Stimulated activated CD8-positive, alpha-beta memory T cell treated with anti-CD3 and anti-CD28 coated beads, Interleukin-15, amount 100 ng/mL, for 24 hours (primary cell): Measurements from ENCODE around the gene ANKRD23.
A peak's percentile ranks its signal among the peaks of the same experiment; 100 is the strongest.
"Not testable (repeated sequence)": the region's sequence is repeated elsewhere in the genome, so short reads cannot be mapped to it uniquely, and the experiment has no call there.

Experiments used
- DNase-seq: peaks from one replicate; pipeline ENCODE4 v3.0.0-alpha.2; 2020; ENCODE audit warnings: low read depth

ANKRD23 gene

DNA sequence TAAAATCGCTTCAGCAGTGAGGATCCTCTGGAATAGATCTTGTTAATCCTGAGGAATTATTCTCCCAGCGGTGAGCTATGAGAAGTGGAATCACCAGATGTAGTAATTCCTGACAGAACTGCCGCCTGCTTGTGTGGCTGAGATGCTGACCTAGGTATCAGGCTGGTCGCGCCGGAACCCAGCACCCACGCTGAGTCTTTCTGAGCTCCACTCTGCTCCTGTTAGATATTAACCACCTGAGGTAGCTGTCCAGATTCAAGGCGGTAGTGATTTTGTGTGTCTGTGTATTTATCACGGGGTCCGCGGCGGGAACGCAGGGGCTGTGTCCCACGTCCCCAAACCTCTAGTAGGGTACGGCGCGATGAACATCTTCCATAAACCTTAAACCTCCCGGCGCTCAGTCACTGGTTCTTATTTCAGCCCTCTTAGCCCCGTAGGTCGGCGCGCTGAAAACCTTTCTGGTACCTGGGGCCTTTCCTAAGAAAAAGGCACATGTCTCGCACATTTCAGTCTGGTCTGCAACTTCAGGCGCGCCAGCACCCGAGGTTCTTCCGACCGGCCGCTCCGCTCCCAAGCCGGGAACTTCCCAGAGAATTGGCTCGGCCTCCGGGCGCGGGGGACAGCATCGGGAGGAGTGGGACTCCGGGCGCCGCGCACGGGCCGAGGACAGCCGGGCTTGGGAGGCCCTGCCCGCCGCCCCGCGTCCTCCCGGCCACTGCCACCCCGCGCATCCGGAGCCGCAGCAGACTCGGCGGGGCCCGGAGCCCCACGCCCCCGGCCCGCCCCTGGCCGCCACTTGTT lies 28.3 kb downstream of the ANKRD23 start:
- no peak for DNase-seq

DNA sequence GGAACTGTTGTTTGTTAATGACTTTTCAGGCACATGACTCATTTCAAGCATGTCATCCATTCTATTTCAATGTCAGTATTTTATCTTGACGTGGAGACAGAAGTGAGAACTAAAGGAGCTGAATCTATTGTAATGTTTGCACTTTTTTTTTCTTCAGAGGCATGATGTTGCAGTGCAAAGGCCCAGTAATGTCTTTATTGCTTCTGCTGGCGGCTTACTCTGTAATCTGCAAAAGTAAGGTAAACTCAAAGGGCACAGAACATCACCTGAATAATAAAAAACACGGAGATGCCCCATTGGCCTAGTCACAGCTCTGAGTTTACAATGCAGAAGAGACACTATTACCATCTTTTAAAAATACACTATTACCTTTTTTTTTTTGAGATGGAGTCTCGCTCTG lies 30.2 kb downstream of the ANKRD23 start:
- no peak for DNase-seq

DNA sequence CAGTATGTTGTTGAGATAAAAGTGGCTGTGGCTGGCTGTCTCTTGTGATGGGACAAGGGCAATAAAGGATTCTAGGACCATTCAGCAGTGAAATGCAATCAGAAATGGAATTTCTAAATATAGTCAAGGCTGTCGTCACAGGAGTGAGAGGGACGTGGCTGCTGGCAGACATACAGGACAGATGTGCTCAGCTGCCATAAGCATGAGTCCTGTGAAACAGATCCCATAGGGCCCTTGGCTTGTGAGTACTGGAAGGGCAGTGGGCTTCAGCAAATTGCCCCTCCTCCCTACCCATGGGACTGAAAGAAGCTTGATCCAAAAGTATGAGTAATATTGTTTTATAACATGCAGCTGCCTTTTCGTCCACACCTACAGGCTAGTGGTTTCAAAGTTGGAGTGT lies 31.9 kb downstream of the ANKRD23 start:
- no peak for DNase-seq

DNA sequence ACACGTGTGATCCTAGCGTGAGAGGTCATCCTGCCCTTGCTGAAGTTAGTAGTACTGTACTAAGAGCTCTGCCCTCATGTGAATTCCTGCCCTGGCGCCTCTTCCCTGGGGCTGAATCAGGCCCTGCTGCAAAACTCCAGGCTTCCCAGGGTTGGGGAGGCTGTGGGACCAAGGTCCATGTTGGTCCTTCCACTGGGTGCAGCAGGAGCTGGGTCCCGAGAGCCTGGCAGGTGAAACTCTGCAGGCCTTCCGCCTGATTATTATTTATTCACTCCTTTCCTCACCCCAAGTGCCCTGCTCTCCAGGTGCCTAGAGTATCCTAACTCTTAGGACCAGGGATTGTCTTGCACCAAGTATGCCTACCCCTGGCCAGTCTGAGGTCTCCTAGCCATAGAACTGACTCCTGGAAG lies 33.0 kb downstream of the ANKRD23 start:
- no peak for DNase-seq

DNA sequence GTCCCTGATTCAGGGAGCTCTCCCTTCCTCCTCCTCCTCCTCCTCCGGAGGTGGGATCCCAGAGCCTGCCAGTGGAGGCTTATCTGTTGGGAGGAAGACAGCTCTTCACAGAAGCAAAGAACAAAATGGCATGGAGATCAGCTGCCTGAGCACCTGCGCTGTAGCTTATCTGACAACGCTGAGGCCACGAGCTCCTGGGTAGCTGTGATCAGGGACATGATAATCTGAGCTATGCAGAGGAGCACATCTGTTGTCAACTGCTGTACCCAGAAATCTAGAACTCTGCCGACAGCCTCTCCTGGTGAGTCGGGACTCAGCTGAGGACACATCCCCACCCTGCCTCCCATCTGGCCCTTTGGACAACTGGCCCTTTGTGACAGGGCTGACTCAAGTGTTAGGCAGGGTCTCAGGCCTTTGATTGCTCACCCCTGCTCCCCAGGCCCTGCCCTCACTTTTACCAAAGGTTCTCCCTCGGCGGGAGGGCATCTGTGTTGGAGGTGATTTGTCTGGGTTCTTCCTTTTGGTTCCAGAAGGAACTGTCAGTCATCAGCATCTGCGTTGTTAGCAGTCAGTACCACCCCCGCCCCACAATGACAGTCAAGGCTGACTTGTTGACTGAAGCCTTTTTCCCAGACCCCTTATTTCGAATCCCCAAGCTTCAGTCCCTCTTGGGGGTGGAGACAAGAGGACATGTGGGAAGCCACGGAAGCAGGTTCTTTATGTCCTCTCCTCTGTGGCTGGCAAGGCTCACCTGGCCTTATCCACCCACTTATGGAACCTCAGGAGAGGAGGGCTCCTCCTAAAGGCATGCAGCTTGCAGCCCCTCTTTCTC lies 33.7 kb downstream of the ANKRD23 start:
- no peak for DNase-seq

DNA sequence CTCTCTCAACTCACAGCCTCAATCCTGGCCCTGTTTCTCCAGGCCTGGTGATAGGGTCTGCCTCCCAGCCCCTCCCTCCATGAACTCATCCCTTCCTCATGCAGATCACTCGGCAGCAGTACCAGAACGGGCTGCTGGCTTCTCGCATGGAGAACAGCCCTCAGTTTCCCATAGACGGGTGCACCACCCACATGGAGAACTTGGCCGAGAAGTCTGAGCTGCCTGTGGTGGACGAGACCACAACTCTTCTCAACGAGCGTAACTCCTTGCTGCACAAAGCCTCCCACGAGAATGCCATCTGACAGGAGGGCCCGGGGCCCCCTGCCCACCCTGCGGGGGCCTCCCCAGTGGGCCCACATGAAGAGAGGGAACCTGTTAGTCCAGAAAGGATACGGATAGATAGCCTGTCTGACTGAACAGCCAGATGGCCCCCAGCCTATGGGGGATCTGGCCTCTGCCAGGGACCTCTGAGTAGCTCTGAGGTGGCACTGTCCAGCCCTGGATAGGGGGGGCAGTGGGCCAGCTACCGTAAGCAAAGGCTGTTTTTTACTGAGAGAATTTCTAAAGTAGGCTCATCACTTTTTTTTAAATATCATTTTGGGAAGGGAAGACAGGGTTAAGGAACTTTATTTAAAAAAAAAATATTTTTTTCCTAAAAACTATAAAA lies 34.5 kb downstream of the ANKRD23 start:
- no peak for DNase-seq

DNA sequence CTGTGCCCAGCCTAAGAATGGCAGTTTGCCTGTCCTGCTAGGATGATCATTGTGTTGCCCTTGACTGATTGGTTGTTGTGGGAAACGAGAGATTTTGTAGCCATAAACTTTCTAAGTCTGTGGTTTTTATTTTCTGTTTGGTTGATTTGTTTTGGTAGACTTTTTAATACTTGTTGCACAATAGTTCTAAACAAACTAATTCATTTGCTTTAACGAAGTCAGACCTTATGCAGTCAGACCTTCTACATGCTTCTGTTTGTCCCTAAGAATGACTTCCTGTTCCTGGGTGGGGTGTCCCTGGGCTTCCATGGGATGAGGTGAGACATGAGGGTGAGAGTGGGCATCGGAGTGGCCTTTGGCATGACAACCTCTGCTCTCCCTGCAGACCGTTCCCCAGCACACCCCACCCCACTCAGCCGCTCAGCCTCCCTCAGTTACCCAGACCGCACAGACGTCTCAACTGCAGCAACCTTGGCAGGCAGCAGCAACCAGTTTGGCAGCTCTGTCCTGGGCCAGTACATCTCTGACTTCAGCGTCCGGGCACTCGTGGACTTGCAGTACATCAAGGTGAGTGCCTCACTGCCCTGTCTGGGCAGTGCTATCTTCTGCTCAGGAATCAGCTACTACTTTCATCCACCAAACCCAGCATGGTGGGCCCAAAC lies 35.5 kb downstream of the ANKRD23 start:
- no peak for DNase-seq

DNA sequence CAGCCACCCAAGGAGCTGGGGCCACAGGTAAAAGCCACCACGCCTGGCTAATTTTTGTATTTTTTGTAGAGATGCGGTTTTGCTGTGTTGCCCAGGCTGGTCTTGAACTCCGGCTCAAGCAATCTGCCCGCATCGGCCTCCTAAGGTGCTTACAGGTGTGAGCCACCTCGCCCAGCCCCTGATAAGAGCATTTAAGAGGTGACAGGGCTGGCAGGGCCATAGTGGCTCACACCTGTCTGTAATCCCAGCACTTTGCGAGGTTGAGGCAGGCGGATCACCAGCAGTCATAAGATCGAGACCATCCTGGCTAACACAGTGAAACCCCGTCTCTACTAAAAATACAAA lies 36.7 kb downstream of the ANKRD23 start:
- no peak for DNase-seq

DNA sequence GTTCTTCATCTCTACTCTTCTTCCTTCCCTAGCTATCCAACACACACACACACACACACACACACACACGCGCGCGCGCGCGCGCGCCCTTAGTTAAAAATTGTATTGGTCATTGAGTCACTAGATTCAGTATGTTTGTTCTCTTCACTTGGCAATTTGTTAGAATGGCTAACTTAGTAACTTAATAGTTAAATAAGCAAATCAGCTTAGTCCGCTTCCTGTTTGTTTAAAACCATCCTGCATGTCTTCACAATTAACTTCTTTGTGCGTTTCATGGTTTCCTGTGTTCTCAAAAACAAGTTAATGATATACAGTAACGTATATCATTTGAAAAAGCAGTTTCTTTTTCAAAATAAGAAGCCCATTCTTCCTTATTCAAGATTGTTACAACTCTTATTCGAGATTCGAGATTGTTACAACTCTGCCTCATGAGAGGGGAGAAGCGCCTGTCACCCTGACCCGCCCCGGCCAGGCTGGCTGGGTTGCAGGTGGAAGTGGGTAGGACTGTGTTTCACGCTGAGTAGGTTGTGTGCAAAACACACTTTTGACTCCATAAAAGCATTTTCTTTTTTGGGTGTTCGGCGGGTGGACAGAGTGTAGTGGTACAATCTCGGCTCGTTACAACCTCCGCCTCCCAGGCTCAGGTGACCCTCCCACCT lies 37.2 kb downstream of the ANKRD23 start:
- DNase-seq, result no peak

DNA sequence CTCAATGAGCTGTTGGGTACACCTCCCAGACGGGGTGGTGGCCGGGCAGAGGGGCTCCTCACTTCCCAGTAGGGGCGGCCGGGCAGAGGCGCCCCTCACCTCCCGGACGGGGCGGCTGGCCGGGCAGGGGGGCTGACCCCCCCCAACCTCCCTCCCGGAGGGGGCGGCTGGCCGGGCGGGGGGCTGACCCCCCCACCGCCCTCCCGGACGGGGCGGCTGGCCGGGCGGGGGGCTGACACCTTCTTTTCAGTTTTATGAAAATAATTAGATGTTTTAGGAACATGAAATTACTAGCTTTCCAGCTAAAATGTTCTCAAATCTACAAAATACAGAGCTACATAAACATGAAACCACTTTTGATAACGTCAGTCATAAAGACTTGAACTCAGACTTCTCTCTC lies 37.9 kb downstream of the ANKRD23 start:
- not testable (repeated sequence) for DNase-seq

DNA sequence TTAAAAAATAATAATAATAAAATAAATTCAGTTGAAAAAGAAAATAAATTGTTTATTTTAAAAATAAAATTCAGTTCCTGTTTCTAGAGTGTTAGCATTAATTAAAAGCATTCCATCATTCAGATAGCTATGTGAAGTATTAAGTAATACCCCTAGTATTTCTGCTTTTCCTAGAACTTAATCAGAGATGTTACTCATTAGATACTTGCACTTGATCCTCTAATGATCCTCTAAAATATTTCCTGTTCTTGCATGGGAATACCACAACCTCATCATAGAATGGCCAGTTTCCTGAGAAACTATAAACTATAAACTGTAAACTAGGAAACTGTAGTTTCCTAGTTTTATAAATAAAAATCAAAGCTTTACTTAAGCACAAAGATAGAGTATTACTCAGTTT lies 38.8 kb downstream of the ANKRD23 start:
- no peak for DNase-seq

DNA sequence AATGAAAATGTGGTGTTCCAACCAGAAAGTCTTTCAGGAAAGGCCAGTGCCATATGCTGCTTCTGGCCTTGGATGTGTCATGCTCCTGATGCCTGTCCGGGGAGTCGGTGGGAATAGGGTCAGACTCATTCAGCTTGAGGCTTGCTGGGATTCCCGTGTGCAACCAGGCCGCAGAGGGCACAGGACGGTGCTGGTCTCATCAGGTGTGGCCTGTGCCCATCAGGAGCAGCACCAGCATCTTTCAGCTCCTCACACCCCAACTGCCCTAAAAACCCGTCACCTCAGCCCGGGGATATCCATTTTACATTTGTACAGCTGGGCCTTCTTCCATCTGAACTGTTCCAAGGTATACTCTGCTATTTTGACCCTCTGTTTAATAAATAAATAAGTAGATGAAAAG lies 41.1 kb downstream of the ANKRD23 start:
- no peak for DNase-seq

DNA sequence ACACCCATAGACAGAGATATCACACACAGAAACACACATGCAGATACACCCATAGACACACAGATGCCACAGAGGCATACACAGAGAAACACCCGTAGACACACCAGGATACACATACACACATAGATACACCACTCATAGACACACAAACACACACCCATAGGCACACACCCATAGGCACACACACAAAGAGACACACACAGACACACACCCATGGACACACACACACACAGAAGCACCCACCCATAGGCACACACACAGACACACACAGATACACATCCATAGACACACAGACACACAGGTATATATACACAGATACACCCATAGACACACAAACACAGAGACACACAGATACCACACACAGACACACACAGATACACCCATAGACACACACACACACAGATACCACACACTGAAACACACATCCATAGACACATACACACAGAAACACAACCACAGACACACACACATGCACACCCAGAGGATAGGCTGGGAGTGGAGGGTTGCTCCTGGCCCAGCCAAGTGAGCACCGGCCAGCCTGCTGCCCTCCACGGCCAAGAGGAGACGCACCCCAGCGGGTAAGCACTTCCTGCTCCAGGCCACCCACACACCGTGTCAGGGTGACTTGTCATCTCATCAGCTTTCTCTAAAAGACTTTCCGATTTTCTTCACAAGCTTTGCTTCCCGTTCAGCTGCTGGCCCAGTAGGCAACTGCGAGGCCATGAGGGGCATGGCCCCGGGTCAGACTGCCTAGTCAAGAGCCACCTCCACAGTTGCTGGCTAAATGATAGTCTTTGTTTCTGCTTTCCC lies 41.8 kb downstream of the ANKRD23 start:
- DNase-seq, result no peak

DNA sequence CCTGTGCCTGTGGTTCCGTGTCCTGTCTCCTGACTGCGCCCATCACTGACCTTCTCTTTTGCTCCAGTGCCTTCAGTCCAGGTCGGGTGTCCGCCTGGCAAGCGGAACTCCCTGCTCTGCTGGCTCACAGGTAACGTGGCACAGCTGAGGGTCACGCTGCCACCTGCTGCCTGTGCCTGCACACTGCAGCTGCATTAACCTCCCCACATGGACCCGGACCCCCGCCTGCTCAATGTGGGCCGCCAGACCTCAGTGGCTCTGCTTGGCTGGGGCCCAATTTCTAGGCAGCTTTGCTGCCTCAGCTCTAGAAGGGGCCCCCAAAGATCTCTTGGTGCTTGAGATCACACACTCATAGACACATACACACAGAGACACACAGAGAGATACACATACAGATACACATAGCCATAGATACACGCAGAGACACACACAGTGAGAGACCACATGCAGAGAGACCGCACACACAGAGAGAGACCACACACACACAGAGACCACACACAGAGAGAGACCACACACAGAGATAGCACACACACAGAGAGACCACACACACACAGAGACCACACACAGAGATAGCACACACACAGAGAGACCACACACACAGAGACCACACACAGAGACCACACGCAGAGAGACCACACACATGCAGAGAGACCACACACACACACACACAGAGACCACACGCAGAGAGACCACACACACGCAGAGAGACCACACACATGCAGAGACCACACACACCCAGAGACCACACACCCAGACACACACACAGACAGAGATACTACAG lies 42.6 kb downstream of the ANKRD23 start:
- DNase-seq, result peak; percentile 35

DNA sequence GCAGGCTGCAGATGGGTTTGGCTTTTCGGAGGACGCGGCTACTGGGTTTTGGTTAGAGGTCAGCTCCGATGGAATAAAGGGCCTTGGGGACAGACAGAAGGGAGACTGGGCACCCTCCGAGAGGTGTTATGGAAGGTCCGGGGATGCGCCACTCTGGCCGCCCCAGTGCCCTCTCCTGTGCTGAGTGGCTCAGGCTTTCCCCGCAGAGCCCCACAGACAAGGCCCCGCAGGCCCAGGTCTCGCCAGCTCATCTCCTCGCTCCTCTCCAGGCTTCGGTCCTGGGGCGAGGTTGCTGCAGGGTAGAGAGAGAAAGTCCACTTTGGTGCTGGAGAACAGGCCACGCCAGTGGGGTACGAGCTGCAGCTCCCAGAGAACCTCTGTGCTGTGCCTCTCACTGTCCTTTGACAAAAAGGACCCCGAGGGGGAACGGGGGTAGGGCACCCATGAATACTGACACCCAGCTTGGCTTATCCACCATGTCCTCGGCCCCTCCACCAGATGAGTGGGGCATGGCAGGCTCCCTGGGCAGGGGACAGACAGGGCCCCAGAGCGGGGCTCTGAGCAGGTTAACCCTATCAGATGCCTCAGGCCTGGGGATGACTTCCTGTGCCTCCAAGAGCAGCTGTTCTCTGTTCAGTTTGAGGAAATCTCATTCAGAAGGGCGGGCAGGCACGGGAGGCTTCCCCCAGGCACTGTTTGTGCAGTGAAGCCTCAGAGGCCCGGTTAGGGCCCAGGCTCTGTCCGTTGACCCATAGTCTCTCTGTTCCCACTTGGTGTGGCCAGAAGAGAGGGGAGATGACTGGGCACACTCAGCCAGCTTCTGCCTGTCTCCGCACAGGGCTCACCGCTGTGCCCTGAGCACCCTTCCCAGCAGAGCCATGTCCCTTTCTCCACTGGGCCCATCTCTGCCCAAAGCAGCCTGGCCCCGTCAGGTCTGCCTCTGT lies 43.5 kb downstream of the ANKRD23 start:
- DNase-seq, result no peak

DNA sequence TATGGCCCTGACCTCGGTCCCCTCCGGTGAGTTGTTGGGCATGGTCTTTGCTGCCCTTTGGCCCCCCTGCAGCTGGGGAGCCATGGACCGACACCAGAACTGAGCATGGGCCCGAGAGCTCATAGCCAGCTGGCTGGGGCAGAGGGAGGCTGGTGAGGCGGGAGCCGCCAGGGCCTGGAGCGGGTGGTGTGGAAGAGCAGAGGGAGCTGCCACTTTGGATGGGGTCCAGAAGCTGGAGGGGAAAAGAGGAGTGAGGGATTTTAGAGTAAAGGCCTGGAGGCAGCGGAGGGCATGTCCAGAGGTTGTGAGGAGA lies 44.2 kb downstream of the ANKRD23 start:
- no peak for DNase-seq

DNA sequence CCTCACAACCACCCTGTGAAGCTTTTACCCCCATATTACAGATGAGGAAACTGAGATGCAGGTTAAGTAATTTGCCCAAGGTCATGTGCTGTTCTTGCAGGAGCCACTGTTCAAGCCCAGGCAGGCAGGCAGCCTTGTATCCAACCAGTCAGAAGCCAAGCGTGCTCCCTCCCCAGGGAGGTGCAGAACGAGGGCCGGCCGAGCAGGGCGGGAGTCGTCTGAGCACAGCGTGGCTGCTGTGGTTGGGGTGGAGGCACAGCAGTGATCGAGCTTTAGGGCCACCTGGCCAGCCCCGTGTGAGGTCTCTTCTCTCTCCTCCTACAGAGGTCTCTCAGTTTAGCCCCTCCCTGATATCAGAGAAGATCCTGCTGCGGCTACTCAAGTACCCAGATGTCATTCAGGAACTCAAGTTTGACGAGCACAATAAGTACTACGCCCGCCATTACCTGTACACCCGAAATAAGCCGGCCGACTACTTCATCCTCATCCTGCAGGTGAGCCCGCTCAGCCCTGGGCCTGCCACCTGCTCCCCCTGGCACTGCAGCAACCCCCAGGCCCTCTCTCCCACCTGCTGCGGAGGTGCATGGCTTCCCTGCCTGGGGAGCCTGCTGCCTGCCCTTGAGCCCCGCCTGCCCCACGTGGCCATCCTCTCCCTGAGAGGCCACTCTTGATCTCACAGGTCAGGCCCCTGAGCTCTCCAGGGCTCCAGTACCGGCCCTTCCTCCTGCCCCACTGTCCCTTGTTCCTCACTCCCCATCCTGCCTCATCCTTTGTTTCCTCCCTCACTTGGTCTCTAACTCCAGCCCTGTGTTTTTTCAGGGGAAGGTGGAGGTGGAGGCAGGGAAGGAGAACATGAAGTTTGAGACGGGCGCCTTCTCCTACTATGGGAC lies 44.8 kb downstream of the ANKRD23 start:
- no peak for DNase-seq

DNA sequence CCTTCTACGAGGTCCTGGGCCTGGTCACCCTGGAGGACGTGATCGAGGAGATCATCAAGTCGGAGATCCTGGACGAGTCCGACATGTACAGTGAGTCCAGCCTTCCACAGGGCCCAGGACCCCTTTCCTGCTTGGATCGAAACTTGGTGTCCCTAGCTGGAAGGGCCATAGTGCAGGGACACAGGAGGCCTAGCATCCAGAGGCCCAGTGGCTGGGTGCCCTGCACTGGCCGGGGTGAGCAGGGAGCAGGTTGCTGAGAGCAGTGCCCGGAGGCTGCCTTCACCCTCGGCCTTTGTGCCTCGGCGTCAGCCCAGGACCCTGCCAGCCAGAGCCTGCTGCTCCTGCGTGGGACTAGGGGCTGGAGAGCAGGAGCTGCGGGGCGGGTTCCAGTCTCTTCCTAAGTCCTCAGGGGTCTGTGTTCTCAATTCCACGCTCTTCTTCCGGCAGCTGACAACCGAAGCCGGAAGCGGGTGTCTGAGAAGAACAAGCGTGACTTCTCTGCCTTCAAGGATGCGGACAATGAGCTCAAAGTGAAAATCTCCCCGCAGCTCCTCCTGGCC lies 46.7 kb downstream of the ANKRD23 start:
- DNase-seq, result no peak
